ENCODE data around the gene ADAMTSL4. TPM values are rescaled to one million over a fixed set of nuclear protein-coding genes. Genes with fewer than 3 reads are reported as not detected.

The ADAMTSL4 gene
- polyA plus RNA-seq, 1 of the 3 experiments (the other 2 are of a cell fraction), result 3.4 TPM

DNA sequence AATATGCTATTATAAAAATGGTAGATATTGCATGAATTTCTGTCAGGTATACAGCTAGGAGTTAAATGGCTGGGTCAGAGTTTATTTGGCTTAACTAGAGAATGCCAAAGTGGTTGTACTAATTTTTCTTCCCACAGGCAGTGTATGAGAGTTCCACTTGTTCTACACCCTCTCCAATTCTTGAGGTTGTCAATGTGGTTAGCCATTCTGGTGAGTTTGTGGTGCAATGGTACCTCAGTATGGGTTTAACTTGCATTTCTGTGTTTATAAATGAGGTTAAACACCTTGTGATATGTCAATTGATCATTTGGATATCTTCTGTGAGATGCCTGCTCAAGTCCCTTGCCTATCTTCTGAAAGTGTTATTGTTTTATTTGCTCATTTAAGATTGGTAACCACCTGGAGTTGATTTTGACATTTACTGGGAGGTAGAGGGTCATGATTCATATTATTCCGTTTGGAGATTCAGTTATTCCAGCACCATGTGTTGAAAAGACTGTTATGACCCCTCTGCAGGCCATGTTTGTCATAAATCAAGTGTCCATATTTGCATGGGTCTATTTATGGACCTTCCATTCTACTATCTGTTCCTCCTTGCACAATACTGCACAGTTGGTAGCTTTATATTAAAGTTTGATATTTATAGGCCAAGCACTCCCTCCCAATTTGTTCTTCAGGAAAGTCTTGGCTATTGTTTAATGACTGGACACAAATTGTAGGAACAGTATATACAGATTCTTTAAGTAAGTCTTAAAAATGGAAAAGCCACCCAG, 27.8 kb upstream of the ADAMTSL4 start:
- H3F3A ChIP-seq (replicated peaks; ENCODE audit: insufficient read depth), result peaks cover 3% of the 10 kb centered on the region
- no peaks in the 10 kb centered on the region for H3K27me3 ChIP-seq (ENCODE audit: insufficient read depth)
- no peaks in the 10 kb centered on the region for H3K9me3 ChIP-seq
- H3K4me2 ChIP-seq, result no peak overlapping the region
- no peak overlapping the region for H3K27ac ChIP-seq (ENCODE audit: low read depth in 2 of 2, low read length in 1 of 2)
- H3K9ac ChIP-seq, result no peak overlapping the region
- 44% methylated on average over 1 of the region's 1 CpG for WGBS (ENCODE audit: low lambda C conversion rate)
- no peaks in the 10 kb centered on the region for H3K4me1 ChIP-seq (ENCODE audit: control insufficient read depth in 1 of 2, insufficient read depth in 2 of 2, low read depth in 1 of 2, low read length in 1 of 2)
- DNase-seq, result no peak
- ChIA-PET CTCF (interaction anchor here (1.1 to 1.8 kb wide), 2 partner anchors 12 to 38 kb away, joined by 3 to 5 read pairs; no protein-coding TSS in a partner anchor), POLR2A (no interaction called here)
- H4K20me1 ChIP-seq (ENCODE audit: insufficient read depth), result no peaks in the 10 kb centered on the region
- H3K9me2 ChIP-seq, result no peaks in the 10 kb centered on the region
- TF ChIP-seq GABPA (IDR thresholded peaks at IDR 0.05; ENCODE audit: low read depth), result no peak
- TF ChIP-seq, protein P1, sequence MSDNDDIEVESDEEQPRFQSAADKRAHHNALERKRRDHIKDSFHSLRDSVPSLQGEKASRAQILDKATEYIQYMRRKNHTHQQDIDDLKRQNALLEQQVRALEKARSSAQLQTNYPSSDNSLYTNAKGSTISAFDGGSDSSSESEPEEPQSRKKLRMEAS (IDR thresholded peaks at IDR 0.05; ENCODE audit: low read depth), result no peak
- no peak for TF ChIP-seq RXRA (IDR thresholded peaks at IDR 0.05; ENCODE audit: borderline replicate concordance, low read depth)
- TF ChIP-seq YY1 (IDR thresholded peaks at IDR 0.05; ENCODE audit: low read depth), result no peak
- H3K79me2 ChIP-seq (ENCODE audit: insufficient read depth), result no peaks in the 10 kb centered on the region
- no peaks in the 10 kb centered on the region for H3K36me3 ChIP-seq (replicated peaks in 1 of 2; ENCODE audit: control insufficient read depth in 1 of 2, insufficient read depth in 2 of 2, low read length in 1 of 2)
- no peak overlapping the region for H3K4me3 ChIP-seq (ENCODE audit: low read depth in 2 of 2, low read length in 1 of 2)
- no peak overlapping the region for H2AFZ ChIP-seq (ENCODE audit: low read depth)

DNA sequence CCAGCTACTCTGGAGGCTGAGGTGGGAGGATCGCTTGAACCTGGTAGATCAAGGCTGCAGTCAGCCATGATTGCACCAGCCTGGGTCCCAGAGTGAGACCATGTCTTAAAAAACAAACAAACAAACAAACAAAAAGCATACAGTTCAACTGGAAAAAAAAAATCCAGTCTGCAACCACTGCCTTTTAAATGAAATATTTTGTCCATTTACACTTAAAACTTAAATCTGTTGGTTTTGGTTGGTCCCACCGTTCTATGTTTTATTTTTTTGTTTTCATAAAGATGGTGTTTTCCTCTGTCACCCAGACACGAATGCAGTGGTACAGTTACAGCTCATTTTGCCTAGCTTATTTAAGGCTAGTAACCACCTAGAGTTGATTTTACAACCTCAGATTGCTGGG, 23.9 kb upstream of the ADAMTSL4 start:
- ChIA-PET CTCF (interaction anchor here (1.1 to 2.8 kb wide), 2 partner anchors 7 to 36 kb away, joined by 3 to 14 read pairs; no protein-coding TSS in a partner anchor), POLR2A (interaction anchor here (1.0 kb wide), 1 partner anchor 10 kb away, joined by 3 read pairs; the partner anchor contains the start of gene FALEC)
- H2AFZ ChIP-seq (ENCODE audit: low read depth), result no peak overlapping the region
- no peak overlapping the region for H3K4me3 ChIP-seq (ENCODE audit: low read depth in 2 of 2, low read length in 1 of 2)
- no peak for DNase-seq
- TF ChIP-seq TCF12 (IDR thresholded peaks at IDR 0.05) (no peak), SIN3A (IDR thresholded peaks at IDR 0.05; ENCODE audit: borderline replicate concordance, low read depth, low read length) (no peak), RCOR1 (IDR thresholded peaks at IDR 0.05; ENCODE audit: low read length) (no peak), RAD21 (IDR thresholded peaks at IDR 0.05; ENCODE audit: low read length) (no peak), RFX5 (IDR thresholded peaks at IDR 0.05; ENCODE audit: low read length) (no peak), SMC3 (IDR thresholded peaks at IDR 0.05; ENCODE audit: low read depth, low read length) (no peak), GATA2 (CRISPR knock-in tag; IDR thresholded peaks at IDR 0.05) (no peak), YY1 (IDR thresholded peaks at IDR 0.05; ENCODE audit: low read depth) (no peak), NRF1 (IDR thresholded peaks at IDR 0.05; ENCODE audit: low read depth, low read length) (no peak), GABPA (IDR thresholded peaks at IDR 0.05; ENCODE audit: low read depth) (no peak), POLR2AphosphoS5 (IDR thresholded peaks at IDR 0.05; ENCODE audit: low read depth, low read length) (no peak), TAF1 (IDR thresholded peaks at IDR 0.05; ENCODE audit: borderline replicate concordance, low read depth, low read length) (no peak)
- TF ChIP-seq, protein P2, sequence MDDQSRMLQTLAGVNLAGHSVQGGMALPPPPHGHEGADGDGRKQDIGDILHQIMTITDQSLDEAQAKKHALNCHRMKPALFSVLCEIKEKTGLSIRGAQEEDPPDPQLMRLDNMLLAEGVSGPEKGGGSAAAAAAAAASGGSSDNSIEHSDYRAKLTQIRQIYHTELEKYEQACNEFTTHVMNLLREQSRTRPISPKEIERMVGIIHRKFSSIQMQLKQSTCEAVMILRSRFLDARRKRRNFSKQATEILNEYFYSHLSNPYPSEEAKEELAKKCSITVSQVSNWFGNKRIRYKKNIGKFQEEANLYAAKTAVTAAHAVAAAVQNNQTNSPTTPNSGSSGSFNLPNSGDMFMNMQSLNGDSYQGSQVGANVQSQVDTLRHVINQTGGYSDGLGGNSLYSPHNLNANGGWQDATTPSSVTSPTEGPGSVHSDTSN (IDR thresholded peaks at IDR 0.05), result no peak
- TF ChIP-seq, protein P1 (IDR thresholded peaks at IDR 0.05; ENCODE audit: low read depth), result no peak
- H3F3A ChIP-seq (replicated peaks; ENCODE audit: insufficient read depth), result peaks cover 10% of the 10 kb centered on the region
- no peaks in the 10 kb centered on the region for H3K36me3 ChIP-seq (replicated peaks in 1 of 2; ENCODE audit: control insufficient read depth in 1 of 2, insufficient read depth in 2 of 2, low read length in 1 of 2)
- WGBS (ENCODE audit: low lambda C conversion rate), result 65% methylated on average over 3 of the region's 3 CpGs
- H3K9me2 ChIP-seq, result no peaks in the 10 kb centered on the region
- no peaks in the 10 kb centered on the region for H4K20me1 ChIP-seq (ENCODE audit: insufficient read depth)
- no peaks in the 10 kb centered on the region for H3K79me2 ChIP-seq (ENCODE audit: insufficient read depth)
- H3K27ac ChIP-seq (ENCODE audit: low read depth in 2 of 2, low read length in 1 of 2), result no peak overlapping the region
- H3K9me3 ChIP-seq, result no peaks in the 10 kb centered on the region
- H3K4me1 ChIP-seq (ENCODE audit: control insufficient read depth in 1 of 2, insufficient read depth in 2 of 2, low read depth in 1 of 2, low read length in 1 of 2), result peaks cover 2 to 5% of the 10 kb centered on the region in 2 experiments; a peak in 1 of 4 replicates
- no peak overlapping the region for H3K4me2 ChIP-seq
- H3K27me3 ChIP-seq (ENCODE audit: insufficient read depth), result no peaks in the 10 kb centered on the region
- no peak overlapping the region for H3K9ac ChIP-seq

Measured in SK-N-SH (cell line).